HG03060 (cell line): ENCODE results near the gene GPRIN3.
"Not testable (repeated sequence)": the region's sequence is repeated elsewhere in the genome, so short reads cannot be mapped to it uniquely, and the experiment has no call there.

Experiments used
- ATAC-seq: cut with Tn5 transposase; IDR thresholded peaks from one replicate; pipeline ENCODE4 v1.9.1; 2021; ENCODE audit warnings: low read depth, moderate number of reproducible peaks; ENCODE audit not compliant: unreplicated experiment

Gene GPRIN3

GRCh38 chr4:89263265-89263664 is 44.3 kb downstream of the GPRIN3 start:
- ATAC-seq, result no peak

GRCh38 chr4:89259301-89260028 is 48.1 kb downstream of the GPRIN3 start:
- ATAC-seq, result no peak

DNA sequence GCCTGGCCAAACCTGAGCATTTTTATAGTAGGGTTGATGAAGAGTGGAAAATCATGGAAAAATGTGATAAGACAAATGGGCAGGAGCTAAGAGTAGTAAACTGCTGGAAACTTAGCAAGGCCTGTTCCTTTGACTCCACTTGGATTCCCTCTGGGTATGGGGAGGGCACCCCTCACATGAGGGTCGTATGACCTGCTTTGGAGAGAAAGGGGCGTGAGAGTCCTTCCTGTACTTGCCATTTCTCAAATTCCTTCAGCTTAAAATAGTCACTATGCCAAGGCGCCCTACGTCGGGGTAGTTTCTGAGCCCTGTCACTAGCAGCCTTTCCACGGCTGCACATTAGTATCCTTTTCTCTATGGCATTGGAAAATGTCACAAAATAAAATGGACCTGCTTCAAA is 49.1 kb downstream of the GPRIN3 start:
- ATAC-seq, result no peak

- no peak for ATAC-seq
Observed at GRCh38 chr4:89257376-89257775, 50.2 kb downstream of the GPRIN3 start.

DNA sequence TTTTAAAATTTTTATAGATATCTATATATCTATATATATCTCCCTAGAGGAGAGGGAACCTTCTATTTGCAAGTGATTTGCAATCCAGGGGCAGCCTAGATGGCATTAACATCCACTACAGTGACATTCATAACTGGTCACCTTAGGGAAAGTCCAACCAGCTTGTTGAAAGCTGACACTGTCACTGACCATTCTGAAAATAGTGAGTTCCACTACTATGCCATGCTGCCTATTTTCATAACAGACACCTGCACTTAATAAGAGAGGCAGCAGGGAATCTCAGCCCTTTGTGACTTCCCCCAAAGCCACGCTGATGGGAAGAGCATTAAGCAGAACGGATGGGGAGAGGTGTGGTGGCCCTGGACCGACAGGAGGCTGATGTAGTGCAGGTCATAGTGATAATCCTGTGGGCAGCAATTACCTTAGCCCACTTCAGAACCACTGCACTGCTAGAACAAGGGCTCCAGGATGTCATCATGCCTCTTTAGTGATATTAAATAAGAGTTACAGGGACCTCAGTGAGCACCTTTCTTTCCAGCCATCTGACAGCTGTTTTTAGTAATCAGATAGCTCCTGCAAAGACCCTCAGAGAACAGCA is 51.3 kb downstream of the GPRIN3 start:
- ATAC-seq, result no peak

- ATAC-seq, result no peak
Observed at GRCh38 chr4:89254847-89255246, 52.8 kb downstream of the GPRIN3 start.

DNA sequence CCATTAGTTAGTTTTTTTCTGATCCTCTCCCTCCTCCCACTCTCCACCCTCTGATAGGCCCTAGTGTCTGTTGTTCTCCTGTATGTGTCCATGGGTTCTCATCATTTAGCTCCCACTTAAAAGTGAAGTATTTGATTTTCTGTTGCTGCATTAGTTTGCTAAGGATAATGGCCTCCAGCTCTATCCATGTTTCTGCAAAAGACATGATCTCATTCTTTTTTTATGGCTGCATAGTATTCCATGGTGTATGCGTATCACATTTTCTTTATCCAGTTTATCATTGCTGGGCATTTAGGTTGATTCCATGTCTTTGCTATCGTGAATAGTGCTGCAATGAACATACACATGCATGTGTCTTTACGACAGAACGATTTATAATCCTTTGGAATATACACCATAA is 53.3 kb downstream of the GPRIN3 start:
- not testable (repeated sequence) for ATAC-seq

DNA sequence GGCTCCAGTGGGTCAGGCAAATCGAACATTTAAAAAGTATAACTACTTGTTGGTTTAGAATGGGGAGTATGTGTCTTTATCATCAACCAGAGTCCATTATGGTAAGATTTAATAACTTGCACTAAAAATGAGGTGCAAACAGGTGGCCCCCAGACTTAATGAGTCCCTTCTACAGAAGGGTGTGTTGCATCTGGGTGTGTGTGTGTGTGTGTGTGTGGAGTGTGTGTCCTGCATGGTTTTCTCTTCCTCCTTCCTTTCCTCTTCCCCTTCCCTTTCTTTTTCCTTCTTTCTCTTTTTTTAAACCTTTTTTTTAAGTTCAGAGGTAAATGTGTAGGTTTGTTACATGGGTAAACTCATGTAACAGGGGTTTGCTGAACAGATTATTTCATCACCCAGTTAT is 53.7 kb downstream of the GPRIN3 start:
- no peak for ATAC-seq

DNA sequence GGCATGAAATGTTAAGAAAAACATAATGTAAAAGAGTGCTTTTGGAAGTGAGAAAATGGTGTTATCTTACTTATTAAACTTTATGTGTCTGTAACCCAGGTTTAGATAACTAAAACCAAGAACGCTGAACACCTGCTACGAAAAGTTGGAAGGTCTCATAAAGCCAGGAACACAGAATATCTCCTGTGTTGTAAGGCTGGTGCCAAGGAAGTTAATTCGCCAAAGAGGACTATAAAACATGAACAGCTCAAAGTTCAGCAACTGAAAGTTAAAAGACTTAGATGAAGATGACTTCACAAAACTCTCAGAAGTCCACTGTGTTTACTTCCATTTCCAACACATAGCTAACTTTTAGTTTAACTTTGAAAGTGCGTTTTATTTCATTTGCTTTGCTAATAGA is 54.3 kb downstream of the GPRIN3 start:
- no peak for ATAC-seq

GRCh38 chr4:89251396-89251795 is 56.2 kb downstream of the GPRIN3 start:
- no peak for ATAC-seq

GRCh38 chr4:89249716-89250361 is 57.8 kb downstream of the GPRIN3 start:
- ATAC-seq, result no peak

DNA sequence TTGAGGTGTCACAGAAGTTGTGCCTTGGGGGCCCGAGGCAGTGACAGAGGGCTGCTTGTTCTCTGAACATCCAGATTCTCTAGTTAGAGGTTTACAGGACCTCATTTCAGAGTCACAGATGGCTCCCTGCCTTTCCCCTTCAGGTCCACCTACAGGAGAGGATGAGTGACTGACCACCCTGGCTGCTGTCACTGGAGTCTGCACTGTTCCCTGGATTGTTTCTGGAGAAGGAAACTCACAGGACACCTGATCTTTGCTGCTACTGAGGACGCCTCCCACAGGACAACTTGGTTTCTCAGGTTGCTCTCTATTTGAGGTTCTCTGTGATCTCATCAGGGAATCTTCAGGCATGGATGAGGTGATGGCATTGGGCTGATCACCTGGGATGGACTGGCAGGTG is 58.3 kb downstream of the GPRIN3 start:
- ATAC-seq, result no peak

DNA sequence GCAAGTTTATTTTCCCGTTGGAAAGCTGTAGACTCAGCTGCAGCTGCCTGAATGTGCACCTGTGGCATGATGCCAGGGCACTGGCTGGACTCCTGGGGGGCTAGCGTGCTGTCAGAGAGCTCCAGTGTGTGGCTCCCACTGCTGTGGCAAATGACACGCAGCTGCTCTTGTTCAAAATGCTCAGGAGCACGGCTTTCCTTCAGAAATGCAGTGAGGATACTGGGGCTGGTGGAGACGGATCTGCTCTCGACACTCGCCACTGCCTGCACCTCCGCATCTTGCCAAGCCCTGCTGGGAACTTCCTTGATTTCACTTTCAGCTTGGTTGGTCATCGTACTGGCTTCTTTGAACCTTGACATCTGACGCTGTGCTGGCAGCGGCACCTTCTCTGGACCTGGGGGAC is 58.7 kb downstream of the GPRIN3 start:
- no peak for ATAC-seq

GRCh38 chr4:89247951-89248350 is 59.6 kb downstream of the GPRIN3 start:
- ATAC-seq, result no peak

DNA sequence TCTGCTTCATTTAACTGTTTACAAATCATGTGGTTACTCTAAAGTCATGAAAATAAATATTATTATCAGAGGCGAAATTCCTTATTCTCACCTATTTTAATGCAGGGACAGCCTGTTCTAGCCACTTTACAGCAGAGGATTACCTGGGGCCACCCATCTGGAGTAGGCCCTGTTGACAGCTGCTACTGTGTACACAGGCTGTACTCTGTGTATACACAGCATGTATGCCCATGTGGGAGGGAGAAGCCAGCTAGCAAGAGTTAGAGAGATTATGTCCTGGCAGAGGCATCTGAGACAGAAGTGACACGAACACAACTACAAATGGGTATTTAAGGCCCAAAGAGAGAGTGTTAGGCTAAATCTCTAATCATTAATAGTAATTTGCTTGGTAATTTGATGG is 62.1 kb downstream of the GPRIN3 start:
- ATAC-seq, result no peak

GRCh38 chr4:89243733-89244252 is 63.8 kb downstream of the GPRIN3 start:
- no peak for ATAC-seq

DNA sequence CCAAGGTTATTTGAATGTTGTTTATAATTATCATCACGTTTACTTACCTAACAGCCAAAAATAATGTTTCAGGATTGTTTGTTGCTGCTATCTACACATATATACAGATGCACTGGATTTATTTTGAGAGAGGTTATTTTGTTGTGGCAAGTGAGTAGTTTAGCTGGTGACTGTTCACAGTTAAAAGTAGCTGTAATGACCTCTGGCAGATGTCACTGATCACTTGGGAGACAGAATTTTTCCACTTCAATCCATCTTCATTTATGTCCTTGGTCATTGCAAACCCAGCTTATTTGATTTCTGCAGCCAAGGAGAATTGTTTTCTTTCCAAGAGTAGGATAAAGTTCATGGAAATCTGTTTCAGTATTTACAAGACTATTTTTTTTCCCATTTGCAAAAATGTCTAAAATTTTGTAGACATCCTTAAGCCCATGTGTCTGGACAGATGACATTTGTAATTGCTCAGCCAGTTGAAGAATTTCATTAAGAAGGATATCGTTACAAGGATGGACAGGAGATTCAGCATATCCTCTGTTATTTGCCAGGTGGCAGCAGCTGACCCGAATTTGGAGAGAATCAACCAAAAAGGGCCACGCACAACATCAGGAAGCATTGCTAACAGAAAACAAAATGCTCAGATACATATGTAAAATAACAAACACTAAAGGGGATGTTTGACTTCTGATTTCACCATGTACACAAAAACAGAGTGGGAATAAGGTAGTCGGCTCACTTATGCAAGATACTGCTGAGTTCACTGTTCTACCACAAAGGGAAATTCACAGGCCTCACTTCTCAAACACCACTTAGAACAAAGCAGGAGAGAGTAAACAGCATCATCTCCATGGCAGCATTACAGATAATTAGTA is 64.5 kb downstream of the GPRIN3 start:
- no peak for ATAC-seq

DNA sequence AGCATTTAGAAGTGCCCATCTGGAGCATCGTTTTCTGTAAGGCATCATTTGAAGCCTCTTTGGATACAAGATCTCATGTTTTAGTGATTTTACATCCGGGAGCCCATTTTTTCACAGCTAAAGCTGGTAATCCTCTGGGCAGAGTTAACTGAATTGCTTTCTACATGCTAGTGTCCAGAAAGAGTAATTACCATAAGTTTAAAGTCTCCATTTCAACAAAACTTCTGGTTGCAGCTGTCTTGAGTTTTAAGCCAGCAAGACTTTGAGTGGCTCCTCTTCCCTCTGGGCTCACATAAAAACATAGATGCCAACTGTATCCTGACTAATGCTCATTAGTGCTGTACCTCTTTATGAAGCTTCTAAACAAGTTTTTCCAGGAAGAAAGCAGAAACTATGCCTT is 65.4 kb downstream of the GPRIN3 start:
- ATAC-seq, result no peak

- no peak for ATAC-seq
Observed at GRCh38 chr4:89230271-89230670, 77.3 kb downstream of the GPRIN3 start.

- peak; percentile 71 for ATAC-seq
Observed at GRCh38 chr4:89226665-89227574, 80.7 kb downstream of the GPRIN3 start.
